GM18907 (cell line): ENCODE measurements around the gene RNF11.

ENCODE experiments used
- ATAC-seq: cut with Tn5 transposase; IDR thresholded peaks from one replicate; pipeline ENCODE4 v1.9.1; 2021; ENCODE audit warnings: mild to moderate bottlenecking, moderate library complexity; ENCODE audit not compliant: unreplicated experiment

Gene RNF11

DNA sequence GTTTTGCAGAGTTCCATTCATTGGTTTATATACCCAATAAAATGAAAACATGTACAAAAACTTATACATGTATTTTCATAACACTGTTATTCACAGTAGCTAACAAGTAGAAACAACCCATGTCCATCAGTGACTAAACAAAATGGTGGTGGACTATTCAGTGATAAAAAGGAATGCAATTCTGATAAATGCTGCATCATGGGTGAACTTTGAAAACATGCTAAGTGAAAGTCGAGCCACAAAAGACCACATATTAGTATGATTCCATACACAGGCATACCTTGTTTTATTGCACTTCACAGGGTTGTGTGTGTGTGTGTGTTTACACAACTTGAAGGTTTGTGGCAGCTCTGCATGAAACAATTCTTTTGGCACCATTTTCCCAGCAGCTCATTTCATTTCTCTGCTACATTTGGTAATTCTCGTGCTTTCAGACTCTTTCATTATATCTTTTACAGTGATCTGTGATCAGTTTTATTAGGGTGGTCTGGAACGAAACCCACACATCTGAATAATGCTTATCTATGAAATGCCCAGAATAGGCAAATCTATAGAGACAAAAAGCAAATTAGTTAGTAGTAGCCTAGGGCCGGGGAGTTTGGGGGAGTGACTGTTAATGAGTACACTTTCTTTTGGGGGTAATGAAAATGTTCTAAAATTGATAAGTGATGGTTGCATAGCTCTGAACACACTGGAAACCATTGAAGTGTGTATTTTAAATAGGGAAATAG is 27.2 kb downstream of the RNF11 start:
- no peak for ATAC-seq

GRCh38 chr1:51264451-51264850 is 28.4 kb downstream of the RNF11 start:
- no peak for ATAC-seq

- ATAC-seq: no peak
Observed at GRCh38 chr1:51265618-51266017, 29.5 kb downstream of the RNF11 start.

- ATAC-seq: no peak
Observed at GRCh38 chr1:51266181-51266580, 30.1 kb downstream of the RNF11 start.

DNA sequence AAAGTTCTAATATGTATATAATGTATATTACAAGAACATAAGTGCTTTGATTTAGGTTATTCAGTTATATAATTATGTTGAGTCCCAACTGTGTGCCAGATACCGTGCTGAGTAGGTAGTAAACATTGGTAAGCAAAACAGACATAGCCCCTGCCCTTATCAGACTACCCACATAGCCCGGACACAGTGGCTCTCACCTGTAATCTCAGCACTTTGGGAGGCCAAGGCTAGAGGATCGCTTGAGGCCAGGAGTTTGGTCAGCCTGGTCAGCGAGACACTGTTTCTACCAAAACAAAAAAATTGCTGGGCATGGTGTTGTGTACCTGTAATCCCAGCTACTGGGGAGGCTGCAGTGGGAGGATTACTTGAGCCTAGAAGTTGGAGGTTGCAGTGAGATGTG is 30.7 kb downstream of the RNF11 start:
- ATAC-seq: no peak

DNA sequence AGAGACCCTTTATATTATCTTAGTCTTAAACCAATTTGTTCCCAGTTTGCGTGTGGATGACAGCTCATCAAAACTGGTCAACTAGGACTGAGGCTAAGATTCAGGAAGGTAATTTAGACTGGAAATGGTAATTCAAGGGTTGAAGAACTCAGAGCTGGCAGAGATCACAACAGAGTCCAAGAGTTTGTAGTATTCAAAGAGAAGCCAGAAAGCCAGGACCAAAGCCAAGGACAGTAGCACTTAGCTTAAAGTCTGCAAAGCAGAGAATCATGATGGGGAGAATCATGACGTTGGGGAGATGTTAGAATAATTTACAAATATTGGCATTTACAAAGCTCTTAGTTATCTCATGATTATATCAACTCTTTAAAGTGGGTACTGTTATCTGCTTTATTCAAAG is 32.6 kb downstream of the RNF11 start:
- ATAC-seq: peak; percentile 24

GRCh38 chr1:51270751-51271150 is 34.7 kb downstream of the RNF11 start:
- no peak for ATAC-seq

- ATAC-seq: no peak
Observed at GRCh38 chr1:51272916-51273315, 36.8 kb downstream of the RNF11 start.

DNA sequence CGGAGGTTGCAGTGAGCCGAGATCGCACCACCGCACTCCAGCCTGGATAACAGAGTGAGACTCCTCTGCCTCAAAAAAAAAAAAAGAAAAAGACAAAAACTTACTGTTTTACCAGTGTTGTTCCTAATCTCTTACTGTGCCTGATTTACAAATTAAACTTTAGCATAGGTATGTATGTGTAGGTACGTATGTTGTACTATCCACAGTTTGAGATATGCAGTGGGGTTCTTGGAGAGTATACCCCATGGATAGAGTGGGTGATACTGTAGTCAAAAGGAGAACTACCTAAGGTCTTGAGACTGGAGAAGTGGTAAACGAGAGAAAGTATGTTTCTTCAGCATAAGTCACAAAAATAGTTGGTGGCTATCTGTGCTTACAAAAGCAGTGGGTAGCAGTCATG is 38.6 kb downstream of the RNF11 start:
- no peak for ATAC-seq

DNA sequence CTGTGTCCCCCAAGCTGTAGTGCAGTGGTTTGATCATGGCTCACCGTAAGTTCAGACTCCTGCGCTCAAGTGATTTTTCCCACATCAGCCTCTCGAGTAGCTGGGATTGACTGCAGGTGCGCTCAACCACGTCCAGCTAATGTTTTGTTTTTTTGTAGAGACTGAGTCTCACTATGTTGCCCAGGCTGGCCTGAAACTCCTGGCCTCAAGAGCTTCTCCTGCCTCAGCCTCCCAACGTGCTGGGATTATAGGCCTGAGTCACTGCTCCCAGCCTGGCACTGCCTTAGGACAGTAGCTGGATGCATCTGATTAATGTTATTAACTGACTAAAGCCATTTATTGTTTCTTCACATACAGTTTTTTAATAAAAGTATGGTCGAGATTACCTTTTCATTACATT is 40.2 kb downstream of the RNF11 start:
- no peak for ATAC-seq

DNA sequence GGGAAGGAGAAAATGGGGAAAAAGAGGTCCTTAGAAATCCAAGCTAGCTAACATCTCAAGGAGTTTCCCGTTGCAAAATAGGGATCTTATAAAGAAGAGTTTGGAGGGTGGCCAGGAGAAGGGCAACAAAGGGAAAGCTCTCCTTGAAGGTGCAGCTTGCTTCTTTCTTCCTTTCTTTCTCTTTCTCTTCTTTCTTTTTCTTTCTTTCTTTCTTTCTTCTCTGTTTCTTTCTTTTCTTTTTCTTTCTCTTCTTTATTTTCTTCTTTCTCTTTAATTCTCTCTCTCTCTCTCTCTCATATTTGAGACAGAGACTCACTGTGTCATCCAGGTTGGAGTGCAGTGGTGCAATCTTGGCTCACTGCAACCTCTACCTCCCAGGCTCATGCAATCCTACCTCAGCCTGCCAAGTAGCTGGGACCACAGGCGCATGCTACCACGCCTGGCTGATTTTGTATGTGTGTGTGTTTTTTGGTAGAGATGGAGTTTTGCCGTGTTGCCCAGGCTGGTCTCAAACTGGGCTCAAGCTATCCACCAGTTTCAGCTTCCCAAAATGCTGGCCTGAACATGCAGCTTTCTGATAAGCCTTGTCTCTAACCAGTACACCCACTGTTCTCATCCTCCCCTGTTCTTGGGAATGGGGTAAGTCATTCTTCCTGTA is 44.4 kb downstream of the RNF11 start:
- no peak for ATAC-seq

GRCh38 chr1:51281807-51282206 is 45.7 kb downstream of the RNF11 start:
- ATAC-seq: no peak

DNA sequence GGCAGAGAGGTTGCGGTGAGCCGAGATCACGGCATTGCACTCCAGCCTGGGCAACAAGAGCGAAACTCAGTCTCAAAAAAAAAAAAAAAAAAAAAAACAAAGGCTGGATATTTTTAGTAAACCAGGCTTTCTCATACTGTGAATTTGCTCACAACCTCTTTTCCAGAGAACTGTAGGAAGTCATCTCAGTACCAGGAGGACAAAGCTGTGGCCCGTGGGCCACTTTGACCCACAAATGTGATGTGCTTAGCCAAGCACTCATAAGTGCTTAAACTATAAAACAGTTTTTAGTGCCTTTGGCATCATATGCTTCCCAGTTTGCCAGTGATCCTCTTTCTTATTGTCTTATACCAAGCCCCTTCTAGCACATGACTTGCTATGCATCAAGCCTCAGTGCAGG is 46.5 kb downstream of the RNF11 start:
- no peak for ATAC-seq

- no peak for ATAC-seq
Observed at GRCh38 chr1:51283979-51284378, 47.9 kb downstream of the RNF11 start.

- peak; percentile 55 for ATAC-seq
Observed at GRCh38 chr1:51284487-51284954, 48.4 kb downstream of the RNF11 start.

DNA sequence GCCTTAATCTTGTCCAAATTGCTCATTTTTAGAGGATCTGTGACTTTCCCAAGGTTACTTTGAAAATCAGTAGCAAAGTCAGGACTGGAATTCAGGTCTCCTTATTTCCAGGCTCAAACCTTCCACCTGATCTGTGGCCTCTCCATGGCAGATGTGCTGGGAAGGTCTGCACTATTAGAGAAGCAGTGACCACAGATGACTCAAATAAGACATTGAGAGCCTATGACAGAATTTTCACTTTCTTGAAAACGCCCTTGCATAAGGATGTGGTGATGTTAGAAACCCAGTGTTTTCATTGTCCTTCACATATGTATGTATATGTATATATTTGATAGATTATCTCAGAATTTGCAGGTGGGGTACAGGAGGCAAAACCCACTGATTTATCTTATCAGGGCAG is 49.0 kb downstream of the RNF11 start:
- ATAC-seq: peak; percentile 92

DNA sequence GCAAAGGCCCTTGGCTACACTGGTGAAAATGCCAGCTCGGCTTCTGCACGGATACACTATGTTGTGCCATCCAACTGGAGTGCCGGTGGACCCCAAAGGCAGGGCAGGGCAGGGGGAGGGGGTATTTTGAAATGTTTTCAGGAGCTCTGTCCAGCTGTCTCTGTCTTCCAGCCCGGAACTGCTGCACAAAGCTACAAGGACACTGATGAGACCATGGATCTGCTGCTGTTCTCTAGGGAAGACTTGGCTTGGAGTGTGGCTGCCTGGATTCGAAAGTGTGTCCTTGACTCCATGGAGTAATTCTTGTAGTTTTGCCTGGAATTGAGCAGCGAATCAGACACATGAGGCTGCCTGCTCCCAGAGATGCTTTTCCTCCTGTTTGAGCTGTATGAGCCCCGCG is 51.9 kb downstream of the RNF11 start:
- no peak for ATAC-seq

DNA sequence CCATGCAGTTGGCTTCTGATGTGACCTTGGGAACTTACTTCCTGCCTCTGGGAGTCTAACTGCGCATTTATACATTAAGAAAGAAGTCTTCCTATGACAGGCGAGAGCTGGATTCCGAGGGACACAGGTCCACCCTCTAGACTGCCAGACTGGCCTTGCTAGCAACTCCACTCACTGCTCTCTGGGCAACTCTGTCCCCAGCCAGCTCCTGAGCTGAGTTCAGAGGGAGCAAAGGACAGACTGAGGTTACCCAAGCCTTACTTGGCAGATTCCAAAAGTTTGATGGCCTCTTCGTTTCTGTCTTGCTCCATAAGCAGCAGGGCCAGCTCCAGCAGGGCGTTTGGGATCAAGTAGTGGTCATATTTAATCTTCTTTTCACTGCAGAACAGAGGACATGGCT is 52.5 kb downstream of the RNF11 start:
- no peak for ATAC-seq

- ATAC-seq: no peak
Observed at GRCh38 chr1:51289676-51290488, 53.8 kb downstream of the RNF11 start.

GRCh38 chr1:51290489-51290847 is 54.4 kb downstream of the RNF11 start:
- ATAC-seq: no peak

DNA sequence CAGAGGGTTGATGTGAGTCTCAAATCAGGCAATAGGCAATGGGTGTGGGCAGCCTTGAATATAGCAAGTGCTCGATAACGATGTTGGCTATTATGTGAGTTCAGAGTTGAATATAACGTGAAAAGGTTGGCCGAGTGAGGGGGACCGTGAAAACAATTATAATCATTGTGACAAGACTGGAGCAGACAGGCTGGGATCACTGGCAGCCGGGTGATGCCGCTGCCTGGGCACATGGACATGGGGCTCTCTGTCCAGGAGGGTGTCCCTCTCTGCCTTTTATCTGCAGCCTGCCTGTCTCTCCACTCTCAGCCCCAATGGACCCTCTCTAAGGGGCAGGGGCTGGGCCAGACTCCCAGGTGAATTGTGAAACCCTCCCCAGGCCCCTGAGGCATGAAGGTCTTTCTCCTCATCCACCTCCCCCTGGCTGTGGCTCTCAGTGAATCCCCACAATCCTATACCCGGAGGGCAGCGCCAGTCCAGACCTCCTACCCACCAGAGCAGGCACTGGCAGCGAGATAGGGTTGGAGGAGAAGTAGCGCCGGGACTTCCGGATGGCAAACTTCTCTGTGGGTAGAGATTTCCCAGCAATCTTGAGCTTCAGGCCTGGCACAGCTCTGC is 57.9 kb downstream of the RNF11 start:
- no peak for ATAC-seq
